ENCODE data around the gene GPR26. TPM values are rescaled to one million over a fixed set of nuclear protein-coding genes. Genes with fewer than 3 reads are reported as not detected.

The GPR26 gene
- total and polyA plus RNA-seq, 2 donors (not counting 1 experiment from before 2014, with no cell fraction given): not detected

DNA sequence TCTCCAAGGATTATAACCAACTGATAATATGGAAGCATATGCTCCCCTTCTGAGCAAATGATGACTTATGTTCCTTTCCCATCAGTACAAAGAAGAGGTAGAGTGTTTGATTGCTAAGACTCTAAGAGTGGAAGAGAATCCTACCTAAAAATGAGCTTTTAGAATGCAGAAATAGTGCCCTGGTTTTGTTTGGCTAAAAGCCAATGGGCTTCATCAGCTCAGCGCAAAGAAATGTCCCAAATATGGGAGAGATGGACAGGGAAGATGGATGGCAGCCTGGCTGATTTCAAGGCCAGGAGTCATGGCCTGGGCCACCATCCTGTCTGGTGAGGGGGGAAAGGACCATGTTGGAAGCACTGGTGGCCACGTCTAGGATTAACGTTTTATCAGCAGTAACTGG, 60.2 kb downstream of the GPR26 start:
- H3K4me3 Mint-ChIP-seq: no peak overlapping the region
- ChIA-PET CTCF (no interaction called here), POLR2A (no interaction called here)
- 69% methylated on average over 3 of the region's 3 CpGs for WGBS (ENCODE audit: insufficient coverage)
- Histone ChIP-seq H3K27ac (ENCODE audit: low read length in 2 of 2) (no peak overlapping the region), H3K27me3 (replicated peaks in 1 of 4; ENCODE audit: control extremely low read depth in 1 of 4, control insufficient read depth in 3 of 4, insufficient read depth in 4 of 4, low read length in 3 of 4) (peaks cover 0 to 3% (median 1%) of the 10 kb centered on the region in 4 experiments), H3K36me3 (replicated peaks in 1 of 2; ENCODE audit: control extremely low read depth in 1 of 2, control insufficient read depth in 1 of 2, extremely low read depth in 1 of 2, insufficient read depth in 2 of 2, low read length in 1 of 2) (no peaks in the 10 kb centered on the region), H3K4me2 (replicated peaks; ENCODE audit: low read depth, low read length, poor library complexity, severe bottlenecking) (no peak overlapping the region), H3K9me3 (ENCODE audit: control extremely low read depth in 1 of 3, control insufficient read depth in 2 of 3, insufficient read depth in 1 of 3, low read length in 2 of 3) (peaks cover 0 to 9% (median 0%) of the 10 kb centered on the region in 3 donors), H3K4me1 (ENCODE audit: control insufficient read depth in 2 of 2, insufficient read depth in 2 of 2, low read length in 2 of 2) (no peaks in the 10 kb centered on the region), H3K4me3 (ENCODE audit: control extremely low read depth in 1 of 5, extremely low read depth in 1 of 5, insufficient read depth in 1 of 5, low read depth in 2 of 5, low read length in 4 of 5) (no peak overlapping the region), H2AFZ (ENCODE audit: insufficient read depth, low read depth, low read length, poor library complexity, severe bottlenecking) (no peak overlapping the region), H3K79me2 (ENCODE audit: control insufficient read depth, insufficient read depth, low read length) (no peaks in the 10 kb centered on the region), H4K20me1 (ENCODE audit: control insufficient read depth, insufficient read depth, low read length, poor library complexity, severe bottlenecking) (no peaks in the 10 kb centered on the region), H3K9ac (ENCODE audit: low read length) (no peak overlapping the region)
- no peak overlapping the region for H3K27ac Mint-ChIP-seq
- H3K4me1 Mint-ChIP-seq: no peaks in the 10 kb centered on the region
- no peaks in the 10 kb centered on the region for H3K27me3 Mint-ChIP-seq
- no peak for TF ChIP-seq EZH2 (IDR thresholded peaks at IDR 0.05; ENCODE audit: borderline replicate concordance, insufficient read depth, low read depth, low read length, poor library complexity, severe bottlenecking)
- TF ChIP-seq, protein P1, sequence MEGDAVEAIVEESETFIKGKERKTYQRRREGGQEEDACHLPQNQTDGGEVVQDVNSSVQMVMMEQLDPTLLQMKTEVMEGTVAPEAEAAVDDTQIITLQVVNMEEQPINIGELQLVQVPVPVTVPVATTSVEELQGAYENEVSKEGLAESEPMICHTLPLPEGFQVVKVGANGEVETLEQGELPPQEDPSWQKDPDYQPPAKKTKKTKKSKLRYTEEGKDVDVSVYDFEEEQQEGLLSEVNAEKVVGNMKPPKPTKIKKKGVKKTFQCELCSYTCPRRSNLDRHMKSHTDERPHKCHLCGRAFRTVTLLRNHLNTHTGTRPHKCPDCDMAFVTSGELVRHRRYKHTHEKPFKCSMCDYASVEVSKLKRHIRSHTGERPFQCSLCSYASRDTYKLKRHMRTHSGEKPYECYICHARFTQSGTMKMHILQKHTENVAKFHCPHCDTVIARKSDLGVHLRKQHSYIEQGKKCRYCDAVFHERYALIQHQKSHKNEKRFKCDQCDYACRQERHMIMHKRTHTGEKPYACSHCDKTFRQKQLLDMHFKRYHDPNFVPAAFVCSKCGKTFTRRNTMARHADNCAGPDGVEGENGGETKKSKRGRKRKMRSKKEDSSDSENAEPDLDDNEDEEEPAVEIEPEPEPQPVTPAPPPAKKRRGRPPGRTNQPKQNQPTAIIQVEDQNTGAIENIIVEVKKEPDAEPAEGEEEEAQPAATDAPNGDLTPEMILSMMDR (IDR thresholded peaks at IDR 0.05): no peak
- ATAC-seq (ENCODE audit: low read depth) (no peak), DNase-seq (no peak)
- intact Hi-C loops (cut with micrococcal nuclease): no loop called here
- no peaks in the 10 kb centered on the region for H3K9me3 Mint-ChIP-seq (ENCODE audit: insufficient read depth)

- ChIA-PET CTCF (no interaction called here), POLR2A (no interaction called here)
- TF ChIP-seq EZH2 (IDR thresholded peaks at IDR 0.05; ENCODE audit: borderline replicate concordance, insufficient read depth, low read depth, low read length, poor library complexity, severe bottlenecking): no peak
- no peaks in the 10 kb centered on the region for H3K79me2 ChIP-seq (ENCODE audit: control insufficient read depth, insufficient read depth, low read length)
- ATAC-seq (ENCODE audit: low read depth) (no peak), DNase-seq (no peak)
- H3K4me2 ChIP-seq (replicated peaks; ENCODE audit: low read depth, low read length, poor library complexity, severe bottlenecking): no peak overlapping the region
- no peaks in the 10 kb centered on the region for H3K9me3 Mint-ChIP-seq (ENCODE audit: insufficient read depth)
- H2AFZ ChIP-seq (ENCODE audit: insufficient read depth, low read depth, low read length, poor library complexity, severe bottlenecking): no peak overlapping the region
- no peaks in the 10 kb centered on the region for H3K4me1 ChIP-seq (ENCODE audit: control insufficient read depth in 2 of 2, insufficient read depth in 2 of 2, low read length in 2 of 2)
- no peak overlapping the region for H3K27ac ChIP-seq (ENCODE audit: low read length in 2 of 2)
- H3K27ac Mint-ChIP-seq: no peak overlapping the region
- WGBS (ENCODE audit: insufficient coverage): 84% methylated on average over 2 of the region's 2 CpGs
- peaks cover 0 to 3% (median 0%) of the 10 kb centered on the region in 4 experiments for H3K27me3 ChIP-seq (replicated peaks in 1 of 4; ENCODE audit: control extremely low read depth in 1 of 4, control insufficient read depth in 3 of 4, insufficient read depth in 4 of 4, low read length in 3 of 4)
- no peaks in the 10 kb centered on the region for H3K4me1 Mint-ChIP-seq
- no peaks in the 10 kb centered on the region for H4K20me1 ChIP-seq (ENCODE audit: control insufficient read depth, insufficient read depth, low read length, poor library complexity, severe bottlenecking)
- no peaks in the 10 kb centered on the region for H3K36me3 ChIP-seq (replicated peaks in 1 of 2; ENCODE audit: control extremely low read depth in 1 of 2, control insufficient read depth in 1 of 2, extremely low read depth in 1 of 2, insufficient read depth in 2 of 2, low read length in 1 of 2)
- H3K4me3 Mint-ChIP-seq: no peak overlapping the region
- no peaks in the 10 kb centered on the region for H3K27me3 Mint-ChIP-seq
- intact Hi-C loops (cut with micrococcal nuclease): no loop called here
- H3K9me3 ChIP-seq (ENCODE audit: control extremely low read depth in 1 of 3, control insufficient read depth in 2 of 3, insufficient read depth in 1 of 3, low read length in 2 of 3): peaks cover 0 to 9% (median 0%) of the 10 kb centered on the region in 3 donors
- H3K9ac ChIP-seq (ENCODE audit: low read length): no peak overlapping the region
- no peak overlapping the region for H3K4me3 ChIP-seq (ENCODE audit: control extremely low read depth in 1 of 5, extremely low read depth in 1 of 5, insufficient read depth in 1 of 5, low read depth in 2 of 5, low read length in 4 of 5)
Measured at GRCh38 chr10:123726836-123727235, 60.7 kb downstream of the GPR26 start.

Measured in B cell (primary cell).